PC-9 (cell line): Measurements from ENCODE around the gene DSCAM.

ENCODE experiments used
- EZH2 ChIP-seq: fragments of 200-600 bp; sonication (generic); IDR thresholded peaks from 2 replicates; pipeline ENCODE4 v1.8.0; 2017; ENCODE audit warnings: antibody characterized with exemption, low read depth
- TF ChIP-seq, protein P1 (sequence below): fragments of 200-600 bp; sonication (generic); conservative IDR thresholded peaks from 2 replicates; pipeline ENCODE4 v1.6.1; 2017; ENCODE audit warnings: mixed run types, antibody characterized with exemption, mild to moderate bottlenecking, moderate library complexity

DNA sequence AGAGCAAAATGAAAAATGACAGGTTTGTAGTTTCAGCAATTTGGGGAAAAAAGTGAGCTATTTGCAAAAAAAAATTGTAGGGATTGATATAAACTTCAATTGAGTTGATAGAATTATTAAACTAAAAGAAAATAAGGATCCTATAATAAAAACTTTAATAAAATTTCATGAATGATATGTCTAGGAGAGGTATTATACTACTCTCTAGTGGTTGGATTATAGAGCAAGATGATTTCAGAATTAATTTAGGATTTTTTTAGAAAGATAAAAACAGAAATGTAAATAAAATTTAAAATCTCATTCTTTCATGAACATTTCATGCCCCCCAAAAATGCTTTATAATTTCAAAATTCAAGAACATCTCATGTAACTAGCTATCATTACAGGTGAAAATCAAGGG is 430.4 kb downstream of the DSCAM start:
- TF ChIP-seq, protein P1, sequence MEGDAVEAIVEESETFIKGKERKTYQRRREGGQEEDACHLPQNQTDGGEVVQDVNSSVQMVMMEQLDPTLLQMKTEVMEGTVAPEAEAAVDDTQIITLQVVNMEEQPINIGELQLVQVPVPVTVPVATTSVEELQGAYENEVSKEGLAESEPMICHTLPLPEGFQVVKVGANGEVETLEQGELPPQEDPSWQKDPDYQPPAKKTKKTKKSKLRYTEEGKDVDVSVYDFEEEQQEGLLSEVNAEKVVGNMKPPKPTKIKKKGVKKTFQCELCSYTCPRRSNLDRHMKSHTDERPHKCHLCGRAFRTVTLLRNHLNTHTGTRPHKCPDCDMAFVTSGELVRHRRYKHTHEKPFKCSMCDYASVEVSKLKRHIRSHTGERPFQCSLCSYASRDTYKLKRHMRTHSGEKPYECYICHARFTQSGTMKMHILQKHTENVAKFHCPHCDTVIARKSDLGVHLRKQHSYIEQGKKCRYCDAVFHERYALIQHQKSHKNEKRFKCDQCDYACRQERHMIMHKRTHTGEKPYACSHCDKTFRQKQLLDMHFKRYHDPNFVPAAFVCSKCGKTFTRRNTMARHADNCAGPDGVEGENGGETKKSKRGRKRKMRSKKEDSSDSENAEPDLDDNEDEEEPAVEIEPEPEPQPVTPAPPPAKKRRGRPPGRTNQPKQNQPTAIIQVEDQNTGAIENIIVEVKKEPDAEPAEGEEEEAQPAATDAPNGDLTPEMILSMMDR, result no peak
- TF ChIP-seq EZH2, result no peak
